HT1080 (cell line): Measurements from ENCODE around the gene IFI44L. TPM values are rescaled to one million over a fixed set of nuclear protein-coding genes. Genes with fewer than 3 reads are reported as not detected.

ENCODE experiments used
- DNase-seq: peaks from one replicate; pipeline ENCODE4 v3.0.0-alpha.2; 2015; ENCODE audit warnings: low read depth
- polyA plus RNA-seq, 2 experiments: library from polyadenylated mRNA; depleted of rRNA; stranded (reverse); fragments of >200 nt; gene quantifications; 2 replicates each; pipeline ENCODE4 v1.2.3, GENCODE V29; 2015
- total RNA-seq: library from RNA; depleted of rRNA; stranded (reverse); fragments of >200 nt; shearing (Covaris generic); gene quantifications from 2 replicates; pipeline ENCODE4 v1.2.3, GENCODE V29; 2014; rRNA removed

IFI44L gene
- not detected in 2 replicates for total RNA-seq
- 0.01 TPM in 1 of 2 replicates, not detected in the other for polyA plus RNA-seq (2015; cell fraction: cytosol; rRNA removed)
- polyA plus RNA-seq (2015; cell fraction: nucleus; rRNA removed), result 0.02 TPM in 1 of 2 replicates, not detected in the other

DNA sequence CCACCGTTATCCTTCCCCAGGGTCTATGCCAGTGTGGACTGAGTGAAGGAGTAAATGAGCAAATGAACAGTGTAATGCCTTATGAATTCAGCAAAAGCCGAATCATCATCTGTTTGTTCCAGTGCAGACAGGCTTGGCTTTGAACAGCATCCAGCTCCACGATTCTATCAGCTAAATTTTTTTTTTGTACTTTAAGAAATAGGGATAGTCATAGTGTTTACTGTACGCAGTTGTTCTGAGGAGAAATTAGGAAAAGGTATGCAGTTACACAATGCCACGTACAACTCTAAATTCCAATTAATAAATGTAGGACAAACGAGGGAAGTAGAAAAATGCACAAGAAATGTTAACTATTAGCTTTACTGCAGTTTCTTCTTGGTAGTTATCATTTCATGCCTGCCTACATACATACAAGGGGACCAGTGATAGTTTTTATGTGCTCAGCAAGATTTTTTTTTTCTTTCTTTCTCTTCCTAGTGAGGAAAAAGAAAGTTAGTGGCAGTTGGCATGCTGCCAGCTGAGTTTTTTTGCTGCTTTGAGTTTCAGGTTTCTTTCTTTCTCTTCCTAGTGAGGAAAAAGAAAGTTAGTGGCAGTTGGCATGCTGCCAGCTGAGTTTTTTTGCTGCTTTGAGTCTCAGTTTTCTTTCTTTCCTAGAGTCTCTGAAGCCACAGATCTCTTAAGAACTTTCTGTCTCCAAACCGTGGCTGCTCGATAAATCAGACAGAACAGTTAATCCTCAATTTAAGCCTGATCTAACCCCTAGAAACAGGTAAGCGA, at the start of gene IFI44L:
Gene IFI44L, plus strand, starts transcription at position 646 of the 777 bp plus-strand sequence. CDS start 7,468 bp downstream, outside the sequence.
- peak; percentile 33 for DNase-seq

GRCh38 chr1:78570539-78570938, 49.7 kb upstream of the IFI44L start:
- no peak for DNase-seq

DNA sequence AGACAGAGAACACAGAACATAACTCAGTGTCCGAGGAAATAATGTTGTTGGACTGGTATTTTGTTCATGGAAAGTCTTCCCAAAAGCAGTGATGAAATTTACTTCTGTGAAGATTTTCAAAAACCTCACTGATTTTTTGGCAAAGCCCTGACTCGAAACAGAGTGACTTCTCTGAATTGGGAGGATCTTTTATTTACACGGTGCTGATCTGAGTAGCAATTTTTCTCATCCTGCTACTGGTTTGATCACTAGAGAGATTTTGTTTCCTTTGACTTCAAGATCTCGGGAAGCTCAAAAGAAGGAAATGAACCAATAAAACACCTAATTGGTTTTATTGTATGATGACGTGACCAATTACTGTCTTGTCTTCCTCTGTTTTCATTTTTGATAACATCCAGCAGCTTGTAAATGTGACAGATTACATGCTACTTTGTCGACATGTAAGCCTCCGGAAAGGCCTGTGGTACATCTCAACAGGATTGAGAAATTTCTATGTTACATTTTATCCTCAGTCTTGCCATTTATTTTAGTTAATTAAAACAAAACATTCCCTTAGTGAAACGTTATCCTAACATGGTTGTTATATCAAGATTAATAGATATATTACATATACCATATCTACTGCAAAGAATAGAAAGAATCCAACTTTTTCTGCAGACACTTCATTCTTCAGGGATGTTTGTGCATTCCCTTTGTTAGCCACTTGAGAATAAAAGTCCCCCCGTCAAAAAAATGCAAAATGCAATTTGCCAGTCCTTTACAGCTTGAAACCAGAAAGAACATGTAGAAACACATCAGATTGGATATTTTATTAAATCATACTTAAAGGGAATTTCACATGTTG, 42.8 kb upstream of the IFI44L start:
- DNase-seq, result no peak

DNA sequence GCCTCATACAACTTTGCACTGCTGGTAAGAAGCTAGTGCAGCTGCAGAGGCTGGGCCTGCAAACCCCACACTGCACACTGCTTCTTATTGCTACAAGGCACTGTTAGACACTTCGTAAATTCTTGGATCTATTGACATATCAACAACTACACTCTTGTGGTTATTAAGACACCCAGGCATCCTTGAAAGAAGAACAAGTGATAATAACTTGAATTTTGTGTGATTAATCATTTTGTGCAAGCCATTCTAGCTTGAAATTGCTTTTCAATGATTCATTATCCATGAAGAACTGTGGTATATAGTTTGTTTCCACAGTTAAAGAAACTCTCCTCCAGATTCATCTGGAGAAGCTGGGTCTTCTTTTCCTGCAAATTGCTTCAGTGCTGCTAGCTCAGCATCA, 33.7 kb upstream of the IFI44L start:
- DNase-seq, result no peak

DNA sequence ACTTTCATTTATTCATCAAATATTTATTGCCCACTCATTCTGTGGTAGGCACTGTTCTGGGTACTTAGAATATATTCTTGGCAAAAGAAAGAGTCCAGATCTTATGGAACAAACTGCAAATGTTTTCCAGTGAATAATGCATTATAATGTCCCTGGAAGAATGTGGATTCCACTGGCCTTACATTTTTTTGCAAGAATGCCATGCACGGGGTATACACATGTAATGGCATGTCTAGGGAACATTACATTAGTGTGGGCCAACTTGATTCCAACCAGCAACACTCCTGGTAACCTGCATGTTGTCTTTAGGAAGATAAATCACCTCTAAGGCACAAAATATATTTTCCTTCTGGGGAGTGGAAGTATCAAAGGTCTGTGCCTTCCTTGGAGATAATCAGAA, 33.0 kb upstream of the IFI44L start:
- DNase-seq, result no peak

- DNase-seq, result peak; percentile 8
Observed at GRCh38 chr1:78591971-78592370, 28.3 kb upstream of the IFI44L start.

GRCh38 chr1:78599294-78599693, 21.0 kb upstream of the IFI44L start:
- DNase-seq, result no peak

DNA sequence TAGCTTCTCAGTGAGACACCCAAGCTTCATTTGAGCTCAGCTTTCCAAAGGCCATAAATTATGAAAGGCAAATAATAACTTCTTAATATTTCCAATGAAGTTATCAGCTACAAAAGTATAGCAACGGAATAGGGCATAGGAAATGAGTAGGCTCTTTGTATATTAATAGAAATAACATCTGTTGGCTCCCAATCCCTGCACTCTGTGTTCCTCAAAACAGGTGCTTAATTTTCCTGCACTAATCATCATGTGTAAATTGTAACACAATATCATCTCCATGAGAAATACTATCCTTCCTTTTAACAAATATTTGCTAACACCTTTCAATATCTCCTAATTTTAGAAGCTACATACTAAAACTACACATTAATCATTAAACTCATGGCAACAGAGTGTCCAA, 19.2 kb upstream of the IFI44L start:
- no peak for DNase-seq

- DNase-seq, result no peak
Observed at GRCh38 chr1:78603206-78603605, 17.0 kb upstream of the IFI44L start.

DNA sequence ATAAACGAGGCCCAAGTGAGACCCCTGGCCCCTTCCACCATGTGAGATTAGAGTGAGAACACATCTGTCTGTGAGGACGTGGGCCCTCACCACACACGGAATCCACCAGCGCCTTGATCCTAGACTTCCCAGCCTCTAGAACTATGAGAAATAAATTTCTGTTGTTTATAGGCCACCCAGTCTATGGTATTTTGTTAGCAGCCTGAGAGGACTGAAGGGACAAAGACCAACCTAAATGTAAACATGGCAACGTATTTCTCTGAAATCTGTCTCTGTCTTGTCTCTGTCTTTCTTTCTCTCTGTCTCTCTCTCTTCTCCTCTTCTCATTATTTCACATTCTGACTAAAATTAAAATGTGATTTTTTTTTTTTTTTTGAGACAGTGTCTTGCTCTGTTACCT, 15.6 kb upstream of the IFI44L start:
- no peak for DNase-seq

DNA sequence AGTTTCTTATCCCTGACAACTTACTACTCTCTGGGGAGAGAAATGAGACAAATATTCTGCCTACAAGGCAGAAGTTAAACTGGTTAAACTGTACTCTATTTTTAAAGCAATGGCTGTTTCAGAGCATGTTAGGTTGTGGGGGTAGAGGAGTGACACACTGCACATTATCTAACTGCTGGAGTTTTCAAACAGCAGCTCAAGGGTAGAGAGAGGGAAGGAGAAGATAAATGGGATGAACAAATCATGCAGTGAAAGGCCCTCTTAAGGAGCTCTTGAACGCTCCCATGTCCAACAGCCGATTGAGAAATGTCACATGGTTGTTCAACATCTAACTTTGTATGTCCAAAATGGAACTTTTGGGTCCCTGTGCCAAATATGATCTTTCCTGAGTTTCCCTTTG, 14.0 kb upstream of the IFI44L start:
- DNase-seq, result no peak

DNA sequence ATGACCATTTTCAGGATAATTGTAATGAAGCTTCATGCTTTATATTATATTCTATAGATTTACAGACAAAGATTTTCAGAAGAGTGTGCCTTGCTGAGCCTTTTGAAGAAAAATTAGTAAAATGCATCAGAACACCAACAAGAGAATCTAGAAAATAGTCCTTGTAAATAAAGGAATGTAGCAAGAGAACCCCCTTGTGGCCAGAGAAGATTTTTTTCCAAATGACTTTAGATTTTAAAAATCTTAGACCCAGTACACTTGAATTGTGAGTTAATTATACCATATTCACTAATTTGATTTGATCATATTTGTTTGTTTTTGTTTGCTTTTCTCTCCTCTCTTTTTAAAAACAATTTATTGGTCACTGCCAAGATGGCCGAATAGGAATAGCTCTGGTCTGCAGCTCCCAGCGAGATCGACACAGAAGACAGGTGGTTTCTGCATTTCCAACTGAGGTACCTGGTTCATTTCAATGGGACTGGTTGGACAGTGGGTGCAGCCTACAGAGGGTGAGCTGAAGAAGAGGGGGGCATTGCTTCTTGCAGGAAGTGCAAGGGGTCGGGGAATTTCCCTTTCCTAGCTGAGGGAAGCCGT, 12.8 kb upstream of the IFI44L start:
- peak; percentile 12 for DNase-seq

- DNase-seq, result no peak
Observed at GRCh38 chr1:78607944-78608343, 12.3 kb upstream of the IFI44L start.

- peak; percentile 68 for DNase-seq
Observed at GRCh38 chr1:78617615-78618026, 2.6 kb upstream of the IFI44L start.

GRCh38 chr1:78619032-78619431, 1.2 kb upstream of the IFI44L start:
- no peak for DNase-seq

DNA sequence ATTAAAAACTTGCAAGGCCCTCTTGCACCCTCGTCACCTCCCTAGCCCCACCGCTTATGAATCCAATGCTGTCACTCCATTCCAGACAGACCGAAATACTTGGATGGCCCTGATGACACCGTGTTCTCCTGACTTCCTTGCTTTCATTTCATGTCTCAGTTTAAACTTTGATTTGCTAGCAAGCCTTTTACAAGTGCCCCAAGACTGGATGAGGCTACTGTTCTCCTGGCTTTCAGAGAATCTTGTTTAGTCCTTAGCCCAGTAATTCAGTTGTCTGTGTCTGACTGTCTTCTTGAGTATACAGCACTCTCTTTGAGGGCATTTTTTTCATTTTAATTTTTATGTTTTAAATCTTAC, 824 bp upstream of the IFI44L start:
- DNase-seq, result no peak

DNA sequence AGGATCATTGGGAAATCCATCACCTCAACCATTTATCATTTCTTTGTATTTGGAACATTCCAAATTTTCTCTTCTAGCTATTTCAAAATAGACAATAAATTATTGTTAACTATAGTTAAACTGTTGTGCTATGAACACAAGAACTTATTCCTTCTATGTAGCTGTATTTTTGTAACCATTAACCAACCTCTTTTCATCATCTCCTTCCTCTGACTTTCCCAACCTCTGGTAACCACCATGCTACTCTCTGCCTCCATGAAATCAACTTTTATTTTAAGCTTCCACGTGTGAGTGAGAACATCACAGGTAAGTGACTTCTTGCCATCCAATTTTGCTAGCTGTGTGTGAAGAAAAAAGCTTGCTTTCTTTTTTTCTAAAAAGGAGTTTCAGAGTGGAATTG, 418 bp downstream of the IFI44L start:
- DNase-seq, result no peak

- no peak for DNase-seq
Observed at GRCh38 chr1:78622548-78622947, 2.3 kb downstream of the IFI44L start.

- no peak for DNase-seq
Observed at GRCh38 chr1:78624035-78624434, 3.8 kb downstream of the IFI44L start.

GRCh38 chr1:78627321-78627720, 7.1 kb downstream of the IFI44L start:
- no peak for DNase-seq

DNA sequence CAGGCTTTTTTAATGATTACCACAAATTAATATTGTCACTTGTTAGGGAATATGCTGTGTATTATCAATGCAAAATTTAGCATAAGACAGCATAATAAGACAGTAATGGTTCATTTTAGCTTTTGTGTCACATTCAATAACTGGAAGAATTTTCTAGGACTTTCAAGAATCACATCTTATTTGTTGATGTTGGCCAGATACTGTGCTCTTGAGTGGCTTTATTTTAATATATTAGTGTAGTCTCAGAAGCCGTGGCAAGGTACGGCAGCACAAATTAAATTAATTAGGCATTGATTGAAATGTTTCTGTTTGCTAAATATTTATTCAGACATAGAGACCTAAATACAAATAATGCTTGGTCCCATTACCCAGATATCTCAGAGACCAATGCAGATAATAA, 10.4 kb downstream of the IFI44L start:
- no peak for DNase-seq

DNA sequence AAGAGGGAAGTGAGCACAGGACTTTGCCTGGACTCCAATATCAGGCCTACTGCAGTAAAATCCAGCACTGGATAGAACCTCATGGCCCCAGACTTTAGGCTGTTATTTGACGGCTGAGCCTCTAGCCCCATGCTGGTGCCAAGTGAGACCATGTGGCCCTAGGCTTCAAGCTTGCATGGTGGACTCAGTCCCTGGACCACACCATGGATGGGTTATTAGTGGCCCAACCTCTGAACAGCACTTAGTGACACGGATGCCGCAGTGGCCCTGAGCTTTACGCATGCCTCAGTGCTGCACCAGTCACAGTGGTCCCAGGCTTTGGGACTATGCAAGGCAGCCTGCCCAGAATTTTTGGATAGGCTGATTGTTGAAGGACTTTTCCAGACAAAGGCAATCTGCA, 13.0 kb downstream of the IFI44L start:
- DNase-seq, result no peak
